ENCODE measurements around the gene PPP2R5B.
A peak's percentile ranks its signal among the peaks of the same experiment; 100 is the strongest.

PPP2R5B gene

DNA sequence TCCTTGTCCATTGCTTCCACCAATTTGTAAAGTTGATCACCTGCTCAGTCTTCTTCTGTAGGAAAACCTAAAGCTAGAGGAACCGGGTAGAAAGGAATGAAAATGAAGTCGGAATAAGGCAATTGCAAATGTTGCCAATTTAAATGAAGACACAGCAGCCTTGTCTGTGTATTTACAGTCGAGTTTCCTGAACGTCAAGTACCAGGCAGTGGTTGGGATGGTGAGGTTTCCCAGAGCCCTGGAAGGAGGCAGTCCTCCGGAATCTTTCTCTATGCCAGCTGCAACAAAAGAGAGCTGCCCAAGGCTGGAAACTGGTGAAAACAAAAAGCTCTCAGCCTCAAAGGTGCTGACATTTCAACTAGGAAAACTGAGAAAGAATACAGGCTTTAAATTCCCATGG, 29.7 kb downstream of the PPP2R5B start:
- TF ChIP-seq, protein P1, sequence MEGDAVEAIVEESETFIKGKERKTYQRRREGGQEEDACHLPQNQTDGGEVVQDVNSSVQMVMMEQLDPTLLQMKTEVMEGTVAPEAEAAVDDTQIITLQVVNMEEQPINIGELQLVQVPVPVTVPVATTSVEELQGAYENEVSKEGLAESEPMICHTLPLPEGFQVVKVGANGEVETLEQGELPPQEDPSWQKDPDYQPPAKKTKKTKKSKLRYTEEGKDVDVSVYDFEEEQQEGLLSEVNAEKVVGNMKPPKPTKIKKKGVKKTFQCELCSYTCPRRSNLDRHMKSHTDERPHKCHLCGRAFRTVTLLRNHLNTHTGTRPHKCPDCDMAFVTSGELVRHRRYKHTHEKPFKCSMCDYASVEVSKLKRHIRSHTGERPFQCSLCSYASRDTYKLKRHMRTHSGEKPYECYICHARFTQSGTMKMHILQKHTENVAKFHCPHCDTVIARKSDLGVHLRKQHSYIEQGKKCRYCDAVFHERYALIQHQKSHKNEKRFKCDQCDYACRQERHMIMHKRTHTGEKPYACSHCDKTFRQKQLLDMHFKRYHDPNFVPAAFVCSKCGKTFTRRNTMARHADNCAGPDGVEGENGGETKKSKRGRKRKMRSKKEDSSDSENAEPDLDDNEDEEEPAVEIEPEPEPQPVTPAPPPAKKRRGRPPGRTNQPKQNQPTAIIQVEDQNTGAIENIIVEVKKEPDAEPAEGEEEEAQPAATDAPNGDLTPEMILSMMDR (IDR thresholded peaks at IDR 0.05; ENCODE audit: low read depth, low read length) = no peak
- no peak for DNase-seq
- no peaks in the 10 kb centered on the region for H3K9me3 ChIP-seq (ENCODE audit: severe bottlenecking)
- H3K27ac ChIP-seq = no peak overlapping the region
- H3K4me3 ChIP-seq (ENCODE audit: low read depth, low read length) = no peak overlapping the region
- H3K27me3 ChIP-seq (ENCODE audit: insufficient read depth, low read depth, severe bottlenecking) = no peaks in the 10 kb centered on the region
- H3K36me3 ChIP-seq = no peaks in the 10 kb centered on the region

DNA sequence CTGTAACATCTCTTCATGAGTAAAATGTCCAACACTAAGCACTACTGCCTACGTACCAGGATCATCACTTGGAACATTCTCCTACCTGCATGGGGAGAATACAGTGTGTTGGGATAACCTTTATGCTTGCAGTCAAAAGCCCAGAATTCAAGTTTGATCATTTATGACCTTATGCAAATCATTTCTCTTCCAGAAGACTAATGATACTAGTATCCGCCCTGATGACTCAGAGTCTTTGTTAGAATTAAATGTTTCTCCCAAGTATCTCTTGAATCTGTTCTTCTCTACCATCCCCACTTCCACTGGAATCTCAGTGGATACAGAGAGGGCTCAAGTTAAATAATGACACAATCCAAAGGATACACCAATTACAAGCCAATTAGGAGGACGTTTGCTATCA, 35.0 kb downstream of the PPP2R5B start:
- TF ChIP-seq, protein P1 (IDR thresholded peaks at IDR 0.05; ENCODE audit: low read depth, low read length) = no peak
- no peak for DNase-seq
- no peak overlapping the region for H3K27ac ChIP-seq
- no peaks in the 10 kb centered on the region for H3K36me3 ChIP-seq
- H3K9me3 ChIP-seq (ENCODE audit: severe bottlenecking) = no peaks in the 10 kb centered on the region
- no peak overlapping the region for H3K4me3 ChIP-seq (ENCODE audit: low read depth, low read length)
- H3K27me3 ChIP-seq (ENCODE audit: insufficient read depth, low read depth, severe bottlenecking) = no peaks in the 10 kb centered on the region

DNA sequence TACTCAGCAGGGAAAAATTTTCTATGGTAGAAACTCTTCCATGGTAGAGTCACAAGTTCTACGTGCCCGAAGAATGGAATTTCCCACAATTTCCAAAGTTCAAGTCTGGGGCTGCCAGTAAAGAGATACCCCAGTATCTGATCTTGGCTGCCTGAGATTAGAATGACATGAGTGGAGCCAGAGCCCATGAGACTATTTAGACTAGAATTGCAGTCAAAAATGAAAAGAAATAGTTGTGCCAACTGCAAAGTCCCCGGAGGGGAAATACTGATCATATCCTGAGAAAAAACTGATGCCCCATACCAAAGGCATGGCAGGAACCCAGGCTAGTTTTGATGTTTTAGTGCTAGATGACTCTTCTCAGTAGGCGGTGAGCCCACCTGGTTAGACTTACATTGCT, 36.2 kb downstream of the PPP2R5B start:
- no peak overlapping the region for H3K27ac ChIP-seq
- H3K4me3 ChIP-seq (ENCODE audit: low read depth, low read length) = no peak overlapping the region
- H3K9me3 ChIP-seq (ENCODE audit: severe bottlenecking) = no peaks in the 10 kb centered on the region
- no peaks in the 10 kb centered on the region for H3K27me3 ChIP-seq (ENCODE audit: insufficient read depth, low read depth, severe bottlenecking)
- no peaks in the 10 kb centered on the region for H3K36me3 ChIP-seq
- no peak for DNase-seq
- TF ChIP-seq, protein P1 (IDR thresholded peaks at IDR 0.05; ENCODE audit: low read depth, low read length) = no peak

DNA sequence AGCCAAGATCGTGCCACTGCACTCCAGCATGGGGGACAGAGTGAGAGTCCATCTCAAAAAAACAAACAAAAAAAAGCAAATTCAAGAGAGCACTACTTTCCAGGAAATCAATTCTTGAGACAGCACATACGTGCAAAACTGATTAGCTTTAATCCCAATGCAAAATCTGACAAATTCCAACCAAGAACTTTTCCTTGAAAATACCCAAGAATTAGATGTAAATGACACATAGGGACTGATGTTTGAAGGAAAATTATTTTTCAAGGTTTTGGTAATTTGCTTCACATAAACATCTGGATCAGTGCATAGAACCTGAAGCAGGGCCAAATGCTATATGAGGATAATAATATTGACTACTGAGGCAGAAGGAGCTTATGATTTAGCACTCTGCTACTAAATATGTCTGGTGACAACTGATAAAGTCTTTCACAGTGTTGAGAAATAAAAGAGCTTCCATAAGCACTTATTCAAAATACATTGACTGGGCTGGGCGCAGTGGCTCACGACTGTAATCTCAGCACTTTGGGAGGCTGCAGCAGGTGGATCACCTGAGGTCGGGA, 38.7 kb downstream of the PPP2R5B start:
- TF ChIP-seq, protein P1 (IDR thresholded peaks at IDR 0.05; ENCODE audit: low read depth, low read length) = no peak
- no peaks in the 10 kb centered on the region for H3K36me3 ChIP-seq

DNA sequence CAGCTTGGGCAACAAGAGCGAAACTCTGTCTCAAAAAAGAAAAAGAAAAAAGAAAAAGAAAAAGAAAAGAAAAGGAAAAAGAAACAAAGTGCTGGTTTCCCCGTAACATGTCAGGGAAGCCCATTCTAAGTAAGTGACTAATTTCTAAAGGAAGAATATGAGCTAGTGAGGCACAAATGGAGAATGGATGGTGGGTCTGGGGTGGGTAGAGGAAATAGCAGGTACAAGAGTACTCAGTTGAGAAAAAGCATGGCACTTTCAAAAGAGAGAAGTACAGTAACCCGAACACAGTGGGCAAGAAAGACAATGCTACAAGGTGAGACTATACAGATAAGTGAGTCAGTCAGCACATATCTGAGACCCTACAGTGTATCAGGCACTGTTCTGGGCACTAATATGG, 42.9 kb downstream of the PPP2R5B start:
- no peak for DNase-seq
- Histone ChIP-seq H3K9me3 (ENCODE audit: severe bottlenecking) (peaks cover 3% of the 10 kb centered on the region), H3K36me3 (no peaks in the 10 kb centered on the region), H3K27me3 (ENCODE audit: insufficient read depth, low read depth, severe bottlenecking) (no peaks in the 10 kb centered on the region), H3K27ac (no peak overlapping the region), H3K4me3 (ENCODE audit: low read depth, low read length) (no peak overlapping the region)
- TF ChIP-seq, protein P1 (IDR thresholded peaks at IDR 0.05; ENCODE audit: low read depth, low read length) = no peak

More for the DNA sequence above, 38.7 kb downstream of the PPP2R5B start:
- Histone ChIP-seq H3K27me3 (ENCODE audit: insufficient read depth, low read depth, severe bottlenecking) (no peaks in the 10 kb centered on the region), H3K9me3 (ENCODE audit: severe bottlenecking) (no peaks in the 10 kb centered on the region), H3K27ac (no peak overlapping the region), H3K4me3 (ENCODE audit: low read depth, low read length) (no peak overlapping the region)
- DNase-seq = no peak

DNA sequence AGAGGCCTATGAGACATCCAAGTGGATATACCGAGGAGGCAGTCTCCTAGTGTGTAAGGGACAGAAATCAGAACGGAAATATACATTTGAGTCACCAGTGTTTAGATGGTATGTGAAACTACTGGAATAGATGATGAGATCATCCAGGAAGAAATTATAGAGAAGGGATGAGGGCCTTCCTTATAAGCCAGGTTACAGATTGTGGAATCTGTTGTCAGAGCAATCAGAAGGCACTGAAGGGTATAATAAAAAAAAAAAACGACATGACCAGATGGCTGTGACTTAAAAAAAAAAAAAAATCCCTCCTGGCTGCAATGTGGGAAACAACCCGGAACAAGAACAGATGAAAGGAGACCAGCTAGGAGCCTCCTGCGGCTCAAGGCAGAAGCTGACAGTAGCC, 44.7 kb downstream of the PPP2R5B start:
- DNase-seq = peak; percentile 29
- peak overlapping the region; percentile 64 for H3K27ac ChIP-seq
- no peak overlapping the region for H3K4me3 ChIP-seq (ENCODE audit: low read depth, low read length)
- no peaks in the 10 kb centered on the region for H3K27me3 ChIP-seq (ENCODE audit: insufficient read depth, low read depth, severe bottlenecking)
- no peaks in the 10 kb centered on the region for H3K36me3 ChIP-seq
- H3K9me3 ChIP-seq (ENCODE audit: severe bottlenecking) = peaks cover 3% of the 10 kb centered on the region
- TF ChIP-seq, protein P1 (IDR thresholded peaks at IDR 0.05; ENCODE audit: low read depth, low read length) = no peak

Measured in WERI-Rb-1 (cell line).